Spleen (tissue), 11 donors: ENCODE results near the gene AURKA. TPM values are rescaled to one million over a fixed set of nuclear protein-coding genes. Genes with fewer than 3 reads are reported as not detected.

Source experiments
- DNase-seq: peaks from one replicate; pipeline ENCODE4 v3.0.0-alpha.2; 2020
- H3K27ac ChIP-seq, 8 donors: fragments of 200-600 bp; sonication (generic) in 7 of 8; 1 replicate in 4 of 8; 2 replicates in 4 of 8; pipeline versions ENCODE4 v1.5.0 to v1.8.0; 2016 to 2021; ENCODE audit warnings: inconsistent platforms in 4 of 8, mild to moderate bottlenecking in 4 of 8, moderate library complexity in 1 of 8
- H3K27me3 ChIP-seq, 7 donors: fragments of 200-600 bp; sonication (generic) in 6 of 7; replicated peaks in 1 of 7; 1 replicate in 4 of 7; 2 replicates in 3 of 7; pipeline versions ENCODE4 v1.5.0 to v1.8.0; 2016 to 2021; ENCODE audit warnings: inconsistent platforms in 3 of 7, mild to moderate bottlenecking in 1 of 7
- H3K36me3 ChIP-seq, 6 donors: fragments of 200-600 bp; sonication (generic) in 5 of 6; 1 replicate in 4 of 6; 2 replicates in 2 of 6; pipeline versions ENCODE4 v1.5.0 to v1.8.0; 2016 to 2021; ENCODE audit warnings: inconsistent platforms in 2 of 6
- H3K4me1 ChIP-seq, 6 donors: fragments of 200-600 bp; sonication (generic) in 5 of 6; 1 replicate in 3 of 6; 2 replicates in 3 of 6; pipeline versions ENCODE4 v1.5.0 to v1.8.0; 2016 to 2021; ENCODE audit warnings: inconsistent platforms in 3 of 6
- H3K4me3 ChIP-seq, 8 donors: fragments of 200-600 bp; sonication (generic) in 7 of 8; 1 replicate in 4 of 8; 2 replicates in 4 of 8; pipeline versions ENCODE4 v1.5.0 to v1.8.0; 2016 to 2021; ENCODE audit warnings: inconsistent platforms in 4 of 8, mild to moderate bottlenecking in 4 of 8, moderate library complexity in 2 of 8
- H3K9me3 ChIP-seq, 8 donors: fragments of 200-600 bp; sonication (generic) in 7 of 8; 1 replicate in 4 of 8; 2 replicates in 4 of 8; pipeline versions ENCODE4 v1.5.0 to v1.8.0; 2016 to 2021; ENCODE audit warnings: inconsistent platforms in 4 of 8
- CTCF ChIP-seq, 11 experiments: fragments of 200-600 bp in 7 of 11; fragments of 450-650 bp in 4 of 11; sonication (generic) in 4 of 11; IDR thresholded peaks in 8 of 11; conservative IDR thresholded peaks in 3 of 11; 1 replicate in 7 of 11; 2 replicates in 4 of 11; pipeline versions ENCODE4 v1.4.0 to v1.8.0; 2016 to 2021; ENCODE audit warnings: antibody characterized with exemption in 11 of 11, inconsistent platforms in 4 of 11, mild to moderate bottlenecking in 1 of 11
- POLR2A ChIP-seq, 3 donors: fragments of 450-650 bp; IDR thresholded peaks; one replicate each; pipeline ENCODE4 v1.5.1; 2017; ENCODE audit warnings: antibody characterized with exemption in 3 of 3, mild to moderate bottlenecking in 1 of 3
- POLR2AphosphoS5 ChIP-seq, 3 donors: sonication (generic); formaldehyde crosslinking; IDR thresholded peaks; one replicate each; pipeline ENCODE4 v1.5.1; 2017; ENCODE audit warnings: antibody characterized with exemption in 3 of 3
- WGBS, 5 donors: extraction: QIAGEN DNeasy Blood & Tissue Kit in 3 of 5; methylation state at CpG; one replicate each; pipeline versions ENCODE4 v1.1.5 to v1.1.7; 2013 to 2018; 5-methylcytosine and 5-hydroxymethylcytosine counted together
- intact Hi-C: fragments of 100-400 bp; cut with DNase I; formaldehyde crosslinking; loops from one replicate; pipeline ENCODE4 v1.15.0; 2023; ENCODE audit warnings: low total_unique reads
- polyA plus RNA-seq, 3 donors: library from polyadenylated mRNA; stranded (reverse); fragments of 200-250 nt; gene quantifications; one replicate each; pipeline ENCODE4 v1.2.1, GENCODE V29; 2013
- total RNA-seq, 7 donors: library from RNA; depleted of rRNA in 3 of 7; stranded (reverse); fragments of >200 nt in 3 of 7; fragmentation: NEBNext Ultra II Directional in 4 of 7; extraction: Animal tissue kit (Norgen Biotek cat#: 25700) in 4 of 7; gene quantifications; one replicate each; pipeline versions ENCODE4 v1.1.0 to v1.2.1, GENCODE V29; 2016 to 2021
- donor health status: healthy with polysubstance abuse.
- donor health status: DM: no; HTN: no; CAD: no; lungs with moderate emphysema.
- donor health status: DM: no; HTN: no; CAD: no.
- donor health status: Bipolar disorder and iron deficiency.
- donor health status: healthy.
- donor health status: DM: no; HTN: no; CAD: no.
- donor health status: DM: yes; HTN: yes; CAD: no.

Gene AURKA
- total and polyA plus RNA-seq, 10 donors: 1.6 to 10.0 (median 6.1) TPM

- TF ChIP-seq CTCF (IDR thresholded peaks at IDR 0.05 in 8 of 11, conservative IDR thresholded peaks at IDR 0.05 in 3 of 11) (no peak), POLR2A (IDR thresholded peaks at IDR 0.05) (no peak), POLR2AphosphoS5 (IDR thresholded peaks at IDR 0.05) (no peak)
- peak overlapping the region in 3 of 8 donors; percentile 58 to 65 (median 58) for H3K27ac ChIP-seq
Measured at GRCh38 chr20:56361900-56362299, 30.1 kb downstream of the AURKA start.

GRCh38 chr20:56360908-56361205, 31.2 kb downstream of the AURKA start:
- 89 to 98% (median 90%) methylated on average over 8 of the region's 8 CpGs for WGBS, 5 donors
- no peak for TF ChIP-seq POLR2A (IDR thresholded peaks at IDR 0.05)
- TF ChIP-seq CTCF (IDR thresholded peaks at IDR 0.05 in 8 of 11, conservative IDR thresholded peaks at IDR 0.05 in 3 of 11): no peak
- no peak for TF ChIP-seq POLR2AphosphoS5 (IDR thresholded peaks at IDR 0.05)

More at GRCh38 chr20:56361900-56362299, 30.1 kb downstream of the AURKA start:
- H3K27me3 ChIP-seq: no peaks in the 10 kb centered on the region
- peaks cover 0 to 42% (median 25%) of the 10 kb centered on the region in 6 donors for H3K4me1 ChIP-seq
- no peak overlapping the region for H3K4me3 ChIP-seq
- peaks cover 0 to 27% (median 18%) of the 10 kb centered on the region in 6 donors for H3K36me3 ChIP-seq
- intact Hi-C loops: no loop called here
- 80 to 93% (median 85%) methylated on average over 8 of the region's 8 CpGs for WGBS, 5 donors
- DNase-seq: no peak
- no peaks in the 10 kb centered on the region for H3K9me3 ChIP-seq

GRCh38 chr20:56360133-56360907, 31.7 kb downstream of the AURKA start:
- intact Hi-C loops: no loop called here
- peak overlapping the region in 7 of 8 donors; percentile 27 to 85 (median 81) for H3K27ac ChIP-seq
- H3K9me3 ChIP-seq: no peaks in the 10 kb centered on the region
- H3K4me3 ChIP-seq: peak overlapping the region in 7 of 8 donors; percentile 60 to 98 (median 81)
- H3K27me3 ChIP-seq: no peaks in the 10 kb centered on the region
- H3K4me1 ChIP-seq: peaks cover 0 to 42% (median 25%) of the 10 kb centered on the region in 6 donors
- WGBS, 5 donors: 70 to 90% (median 81%) methylated on average over 13 to 14 of the region's 14 CpGs
- no peak for DNase-seq
- H3K36me3 ChIP-seq: peaks cover 0 to 11% (median 5%) of the 10 kb centered on the region in 6 donors
- TF ChIP-seq POLR2A (IDR thresholded peaks at IDR 0.05): no peak
- no peak for TF ChIP-seq POLR2AphosphoS5 (IDR thresholded peaks at IDR 0.05)
- TF ChIP-seq CTCF (IDR thresholded peaks at IDR 0.05 in 8 of 11, conservative IDR thresholded peaks at IDR 0.05 in 3 of 11): no peak

More at GRCh38 chr20:56360908-56361205, 31.2 kb downstream of the AURKA start:
- Histone ChIP-seq H3K4me3 (peak overlapping the region in 1 of 8 donors; percentile 98), H3K36me3 (peaks cover 0 to 16% (median 10%) of the 10 kb centered on the region in 6 donors), H3K27ac (no peak overlapping the region), H3K4me1 (peaks cover 0 to 42% (median 25%) of the 10 kb centered on the region in 6 donors), H3K27me3 (no peaks in the 10 kb centered on the region), H3K9me3 (no peaks in the 10 kb centered on the region)
- DNase-seq: no peak
- intact Hi-C loops: no loop called here
